Cortex of kidney (tissue), 1 donor: Measurements from ENCODE around the gene TEX13B.
"Not testable (repeated sequence)": the region's sequence is repeated elsewhere in the genome, so short reads cannot be mapped to it uniquely, and the experiment has no call there.

Experiments used
- DNase-seq: peaks from one replicate; lab custom pipeline; 2025; lab: John Stamatoyannopoulos, UW

TEX13B gene

GRCh38 chrX:107982356-107982755 is at the start of gene TEX13B:
TSS of gene TEX13B (minus strand) at chrX:107982370. CDS start at chrX:107982127, 243 bp downstream.
- DNase-seq, result no peak

GRCh38 chrX:108029928-108030711 is 48.0 kb upstream of the TEX13B start:
- no peak for DNase-seq

GRCh38 chrX:108028854-108029253 is 46.7 kb upstream of the TEX13B start:
- no peak for DNase-seq

- DNase-seq, result no peak
Measured at GRCh38 chrX:108025954-108026600, 43.9 kb upstream of the TEX13B start.

- DNase-seq, result no peak
Measured at GRCh38 chrX:108025376-108025775, 43.2 kb upstream of the TEX13B start.

GRCh38 chrX:108022491-108023089 is 40.4 kb upstream of the TEX13B start:
- no peak for DNase-seq

GRCh38 chrX:108020631-108021030 is 38.5 kb upstream of the TEX13B start:
- DNase-seq, result no peak

- no peak for DNase-seq
Measured at GRCh38 chrX:108019382-108019875, 37.3 kb upstream of the TEX13B start.

- DNase-seq, result no peak
Measured at GRCh38 chrX:108018656-108019381, 36.6 kb upstream of the TEX13B start.

GRCh38 chrX:108001218-108001814 is 19.1 kb upstream of the TEX13B start:
- no peak for DNase-seq

- DNase-seq, result no peak
Measured at GRCh38 chrX:108000751-108001150, 18.6 kb upstream of the TEX13B start.

- DNase-seq, result no peak
Measured at GRCh38 chrX:107996124-107996523, 14.0 kb upstream of the TEX13B start.

GRCh38 chrX:107985033-107985432 is 2.9 kb upstream of the TEX13B start:
- DNase-seq, result no peak

GRCh38 chrX:107979534-107979933 is 2.6 kb downstream of the TEX13B start:
- no peak for DNase-seq

- no peak for DNase-seq
Measured at GRCh38 chrX:107978707-107979307, 3.4 kb downstream of the TEX13B start.

- no peak for DNase-seq
Measured at GRCh38 chrX:107978071-107978470, 4.1 kb downstream of the TEX13B start.

- DNase-seq, result no peak
Measured at GRCh38 chrX:107971636-107972035, 10.5 kb downstream of the TEX13B start.

GRCh38 chrX:107970073-107970472 is 12.1 kb downstream of the TEX13B start:
- DNase-seq, result no peak

GRCh38 chrX:107968623-107969022 is 13.5 kb downstream of the TEX13B start:
- no peak for DNase-seq

- DNase-seq, result not testable (repeated sequence)
Measured at GRCh38 chrX:107955337-107955736, 26.8 kb downstream of the TEX13B start.

GRCh38 chrX:107940095-107940494 is 42.1 kb downstream of the TEX13B start:
- no peak for DNase-seq

GRCh38 chrX:107936434-107936730 is 45.8 kb downstream of the TEX13B start:
- no peak for DNase-seq
